ENCODE measurements around the gene MEIOB.

Gene MEIOB

DNA sequence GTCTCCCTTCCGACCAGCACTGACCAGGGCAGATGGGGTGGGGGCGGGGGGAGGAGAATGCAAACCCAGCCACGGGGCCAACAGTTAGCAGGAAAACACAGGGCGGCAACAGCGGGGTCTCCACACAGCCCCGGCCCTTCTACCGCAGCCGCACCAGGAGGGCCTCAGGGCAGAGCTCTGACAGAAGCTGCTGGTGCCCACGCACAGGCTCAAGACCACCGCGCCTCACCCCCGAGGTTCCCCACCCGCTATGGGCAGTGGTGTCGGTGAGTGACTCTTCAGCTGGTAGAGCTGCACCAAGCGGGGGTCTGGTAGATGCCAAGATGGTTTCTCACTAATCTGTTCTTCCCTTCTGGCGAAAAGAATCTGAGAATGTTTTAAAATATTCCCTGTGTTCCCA is 61.4 kb downstream of the MEIOB start:
- no peaks in the 10 kb centered on the region for H3F3A ChIP-seq (ENCODE audit: insufficient read depth, low read length)
- H3K9me2 ChIP-seq (replicated peaks; ENCODE audit: insufficient read depth, low read length), result no peaks in the 10 kb centered on the region
- H3K4me3 ChIP-seq (ENCODE audit: low read length), result no peak overlapping the region
- no peak overlapping the region for H3K9ac ChIP-seq (ENCODE audit: low read length)
- no peak overlapping the region for H2AFZ ChIP-seq (ENCODE audit: low read length)
- DNase-seq, result no peak
- no peaks in the 10 kb centered on the region for H3K36me3 ChIP-seq (replicated peaks; ENCODE audit: insufficient read depth, low read length)
- no peaks in the 10 kb centered on the region for H3K27me3 ChIP-seq (replicated peaks; ENCODE audit: insufficient read depth, low read length)
- no peak overlapping the region for H3K27ac ChIP-seq (ENCODE audit: low read length)
- H3K79me2 ChIP-seq (ENCODE audit: low read length), result peaks cover 6% of the 10 kb centered on the region; the same call in 1 of the 2 replicates
- no peaks in the 10 kb centered on the region for H4K20me1 ChIP-seq (ENCODE audit: insufficient read depth, low read length)
- TF ChIP-seq, protein P1, sequence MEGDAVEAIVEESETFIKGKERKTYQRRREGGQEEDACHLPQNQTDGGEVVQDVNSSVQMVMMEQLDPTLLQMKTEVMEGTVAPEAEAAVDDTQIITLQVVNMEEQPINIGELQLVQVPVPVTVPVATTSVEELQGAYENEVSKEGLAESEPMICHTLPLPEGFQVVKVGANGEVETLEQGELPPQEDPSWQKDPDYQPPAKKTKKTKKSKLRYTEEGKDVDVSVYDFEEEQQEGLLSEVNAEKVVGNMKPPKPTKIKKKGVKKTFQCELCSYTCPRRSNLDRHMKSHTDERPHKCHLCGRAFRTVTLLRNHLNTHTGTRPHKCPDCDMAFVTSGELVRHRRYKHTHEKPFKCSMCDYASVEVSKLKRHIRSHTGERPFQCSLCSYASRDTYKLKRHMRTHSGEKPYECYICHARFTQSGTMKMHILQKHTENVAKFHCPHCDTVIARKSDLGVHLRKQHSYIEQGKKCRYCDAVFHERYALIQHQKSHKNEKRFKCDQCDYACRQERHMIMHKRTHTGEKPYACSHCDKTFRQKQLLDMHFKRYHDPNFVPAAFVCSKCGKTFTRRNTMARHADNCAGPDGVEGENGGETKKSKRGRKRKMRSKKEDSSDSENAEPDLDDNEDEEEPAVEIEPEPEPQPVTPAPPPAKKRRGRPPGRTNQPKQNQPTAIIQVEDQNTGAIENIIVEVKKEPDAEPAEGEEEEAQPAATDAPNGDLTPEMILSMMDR (IDR thresholded peaks at IDR 0.05; ENCODE audit: low read length), result no peak
- TF ChIP-seq EZH2phosphoT487 (IDR thresholded peaks at IDR 0.05; ENCODE audit: low read length) (no peak), EZH2 (optimal IDR thresholded peaks at IDR 0.05; ENCODE audit: low read depth, low read length) (no peak)
- no peaks in the 10 kb centered on the region for H3K9me3 ChIP-seq (replicated peaks; ENCODE audit: insufficient read depth, low read length)
- no peaks in the 10 kb centered on the region for H3K4me1 ChIP-seq (ENCODE audit: low read length)
- no peak overlapping the region for H3K4me2 ChIP-seq (ENCODE audit: low read depth, low read length)

DNA sequence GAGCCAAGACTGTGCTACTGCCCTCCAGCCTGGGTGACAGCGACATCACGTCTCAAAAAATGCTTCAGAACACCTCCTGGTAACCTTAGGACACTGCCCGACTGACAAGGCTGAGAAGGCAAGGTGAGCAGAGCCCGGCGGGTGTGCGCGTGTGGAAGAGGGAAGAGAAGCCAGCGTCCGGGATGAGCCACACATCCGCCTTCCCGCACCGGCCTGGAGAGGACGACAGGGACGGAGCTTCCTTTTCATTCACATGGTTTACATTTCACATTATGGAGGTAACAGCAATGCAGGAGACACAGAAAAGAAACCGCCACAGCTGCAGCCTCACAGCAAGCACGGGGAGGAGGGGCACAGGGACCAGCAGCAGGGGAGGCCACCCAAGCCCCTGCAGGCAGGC is 61.9 kb downstream of the MEIOB start:
- Histone ChIP-seq H4K20me1 (ENCODE audit: insufficient read depth, low read length) (no peaks in the 10 kb centered on the region), H3K9me3 (replicated peaks; ENCODE audit: insufficient read depth, low read length) (no peaks in the 10 kb centered on the region), H3K9ac (ENCODE audit: low read length) (no peak overlapping the region), H3K27me3 (replicated peaks; ENCODE audit: insufficient read depth, low read length) (no peaks in the 10 kb centered on the region), H3K27ac (ENCODE audit: low read length) (no peak overlapping the region), H2AFZ (ENCODE audit: low read length) (no peak overlapping the region), H3K4me3 (ENCODE audit: low read length) (no peak overlapping the region), H3K9me2 (replicated peaks; ENCODE audit: insufficient read depth, low read length) (no peaks in the 10 kb centered on the region), H3K79me2 (ENCODE audit: low read length) (peaks cover 6% of the 10 kb centered on the region; the same call in 1 of the 2 replicates), H3K4me2 (ENCODE audit: low read depth, low read length) (no peak overlapping the region), H3K36me3 (replicated peaks; ENCODE audit: insufficient read depth, low read length) (no peaks in the 10 kb centered on the region), H3K4me1 (ENCODE audit: low read length) (no peaks in the 10 kb centered on the region), H3F3A (ENCODE audit: insufficient read depth, low read length) (no peaks in the 10 kb centered on the region)
- DNase-seq, result no peak
- no peak for TF ChIP-seq EZH2phosphoT487 (IDR thresholded peaks at IDR 0.05; ENCODE audit: low read length)
- TF ChIP-seq, protein P1 (IDR thresholded peaks at IDR 0.05; ENCODE audit: low read length), result no peak
- TF ChIP-seq EZH2 (optimal IDR thresholded peaks at IDR 0.05; ENCODE audit: low read depth, low read length), result no peak

GRCh38 chr16:1809281-1809801 is 62.6 kb downstream of the MEIOB start:
- TF ChIP-seq, protein P1 (IDR thresholded peaks at IDR 0.05; ENCODE audit: low read length), result no peak
- no peak for TF ChIP-seq EZH2phosphoT487 (IDR thresholded peaks at IDR 0.05; ENCODE audit: low read length)
- TF ChIP-seq EZH2 (optimal IDR thresholded peaks at IDR 0.05; ENCODE audit: low read depth, low read length), result no peak
- no peak overlapping the region for H3K4me3 ChIP-seq (ENCODE audit: low read length)
- peaks cover 6% of the 10 kb centered on the region; the same call in 1 of the 2 replicates for H3K79me2 ChIP-seq (ENCODE audit: low read length)
- H3K27ac ChIP-seq (ENCODE audit: low read length), result no peak overlapping the region
- DNase-seq, result no peak
- H2AFZ ChIP-seq (ENCODE audit: low read length), result no peak overlapping the region
- H3K27me3 ChIP-seq (replicated peaks; ENCODE audit: insufficient read depth, low read length), result no peaks in the 10 kb centered on the region
- no peak overlapping the region for H3K9ac ChIP-seq (ENCODE audit: low read length)
- no peaks in the 10 kb centered on the region for H4K20me1 ChIP-seq (ENCODE audit: insufficient read depth, low read length)
- no peaks in the 10 kb centered on the region for H3K4me1 ChIP-seq (ENCODE audit: low read length)
- H3K9me3 ChIP-seq (replicated peaks; ENCODE audit: insufficient read depth, low read length), result no peaks in the 10 kb centered on the region
- H3K9me2 ChIP-seq (replicated peaks; ENCODE audit: insufficient read depth, low read length), result no peaks in the 10 kb centered on the region
- H3K36me3 ChIP-seq (replicated peaks; ENCODE audit: insufficient read depth, low read length), result no peaks in the 10 kb centered on the region
- H3K4me2 ChIP-seq (ENCODE audit: low read depth, low read length), result no peak overlapping the region
- H3F3A ChIP-seq (ENCODE audit: insufficient read depth, low read length), result no peaks in the 10 kb centered on the region
